Activated T-cell treated with anti-CD3 and anti-CD28 coated beads for 1 hour (primary cell): Measurements from ENCODE around the gene DYSF.
"Not testable (repeated sequence)": the region's sequence is repeated elsewhere in the genome, so short reads cannot be mapped to it uniquely, and the experiment has no call there.

ENCODE experiments used
- DNase-seq: peaks from one replicate; pipeline ENCODE4 v3.0.0-alpha.2; 2020; ENCODE audit warnings: low read depth

DYSF gene

DNA sequence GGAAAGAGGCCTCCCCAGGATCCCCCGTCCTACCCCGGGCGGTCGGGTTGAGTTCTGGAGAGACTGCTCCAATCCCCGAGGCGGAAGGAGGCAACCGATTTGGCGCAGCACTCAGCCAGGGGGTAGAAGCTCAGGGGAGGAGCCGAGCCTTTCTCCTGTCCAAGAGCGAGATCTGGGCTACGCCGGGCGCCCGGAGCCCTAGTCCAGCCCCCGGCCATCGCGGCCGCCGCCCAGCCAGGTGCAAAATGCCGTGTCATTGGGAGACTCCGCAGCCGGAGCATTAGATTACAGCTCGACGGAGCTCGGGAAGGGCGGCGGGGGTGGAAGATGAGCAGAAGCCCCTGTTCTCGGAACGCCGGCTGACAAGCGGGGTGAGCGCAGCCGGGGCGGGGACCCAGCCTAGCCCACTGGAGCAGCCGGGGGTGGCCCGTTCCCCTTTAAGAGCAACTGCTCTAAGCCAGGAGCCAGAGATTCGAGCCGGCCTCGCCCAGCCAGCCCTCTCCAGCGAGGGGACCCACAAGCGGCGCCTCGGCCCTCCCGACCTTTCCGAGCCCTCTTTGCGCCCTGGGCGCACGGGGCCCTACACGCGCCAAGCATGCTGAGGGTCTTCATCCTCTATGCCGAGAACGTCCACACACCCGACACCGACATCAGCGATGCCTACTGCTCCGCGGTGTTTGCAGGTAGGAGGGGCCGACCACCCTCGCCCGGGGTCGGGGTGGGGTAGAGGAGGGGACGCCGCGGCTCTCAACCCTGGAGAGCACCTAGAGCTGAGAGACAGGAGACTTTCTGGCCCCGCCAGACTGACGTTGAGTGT is at the start of gene DYSF:
DYSF (plus strand) TSS at position 158 of the 817 bp plus-strand sequence.
- DNase-seq = no peak

DNA sequence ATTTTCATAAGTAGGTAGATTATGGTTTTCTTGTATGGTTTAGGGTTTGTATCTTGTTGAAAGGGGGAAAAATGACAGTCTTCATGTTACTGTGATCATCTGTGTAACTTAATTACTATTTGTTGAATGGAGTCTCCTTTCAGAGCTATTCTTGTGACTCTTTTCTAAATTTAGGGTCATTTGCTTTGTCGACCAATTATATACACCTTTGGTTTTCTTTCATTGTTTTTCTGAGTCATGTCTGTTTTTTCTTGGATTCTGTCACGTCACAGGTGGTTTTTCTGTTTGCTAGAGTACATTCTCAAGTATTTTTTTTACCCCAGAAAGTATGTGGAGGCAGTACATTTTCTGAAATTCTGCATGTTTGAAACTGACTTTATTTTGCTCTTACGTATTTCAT is 43.8 kb upstream of the DYSF start:
- DNase-seq = no peak

GRCh38 chr2:71410696-71411095 is 42.7 kb upstream of the DYSF start:
- no peak for DNase-seq

GRCh38 chr2:71416866-71417265 is 36.5 kb upstream of the DYSF start:
- DNase-seq = peak; percentile 12

DNA sequence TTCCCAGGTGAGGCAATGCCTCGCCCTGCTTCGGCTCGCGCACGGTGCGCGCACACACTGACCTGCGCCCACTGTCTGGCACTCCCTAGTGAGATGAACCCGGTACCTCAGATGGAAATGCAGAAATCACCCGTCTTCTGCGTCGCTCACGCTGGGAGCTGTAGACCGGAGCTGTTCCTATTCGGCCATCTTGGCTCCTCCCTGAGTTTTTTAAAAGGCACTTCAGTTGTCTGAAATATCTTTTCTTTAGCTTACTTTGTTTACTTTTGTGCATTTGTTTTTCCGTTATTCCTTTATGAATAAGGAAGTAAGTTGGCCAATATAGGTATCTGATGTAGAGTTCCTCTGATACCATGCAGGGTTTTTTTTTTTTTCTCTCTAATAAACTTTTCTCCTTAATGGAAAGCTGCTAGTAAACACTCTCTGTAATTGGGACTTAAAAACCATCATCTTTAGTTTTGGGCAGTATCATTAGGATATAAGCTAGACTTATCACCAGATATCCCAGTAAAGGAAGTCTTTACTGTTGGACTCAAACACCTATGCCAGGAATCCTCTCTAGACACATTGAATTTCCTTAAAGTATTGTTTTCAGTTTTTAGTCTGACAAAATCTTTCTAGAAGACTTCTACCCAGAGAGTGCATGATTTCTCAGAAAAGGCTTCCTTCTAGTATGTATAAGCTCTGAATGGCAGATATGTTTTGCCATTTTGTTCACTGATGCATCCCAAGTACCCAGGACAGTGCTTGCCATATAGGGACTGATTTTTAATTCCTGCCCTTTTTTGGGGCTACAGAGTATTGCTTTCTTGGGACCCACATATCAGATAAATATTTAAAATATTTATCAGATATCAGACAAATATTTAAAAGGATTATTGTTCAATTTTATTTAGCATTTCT is 35.8 kb upstream of the DYSF start:
- DNase-seq = no peak

- DNase-seq = no peak
These were observed 34.2 kb upstream of the DYSF start for GRCh38 chr2:71419145-71419544.

- no peak for DNase-seq
These were observed 33.4 kb upstream of the DYSF start for GRCh38 chr2:71419976-71420375.

- DNase-seq = no peak
These were observed 30.6 kb upstream of the DYSF start for GRCh38 chr2:71422786-71423185.

DNA sequence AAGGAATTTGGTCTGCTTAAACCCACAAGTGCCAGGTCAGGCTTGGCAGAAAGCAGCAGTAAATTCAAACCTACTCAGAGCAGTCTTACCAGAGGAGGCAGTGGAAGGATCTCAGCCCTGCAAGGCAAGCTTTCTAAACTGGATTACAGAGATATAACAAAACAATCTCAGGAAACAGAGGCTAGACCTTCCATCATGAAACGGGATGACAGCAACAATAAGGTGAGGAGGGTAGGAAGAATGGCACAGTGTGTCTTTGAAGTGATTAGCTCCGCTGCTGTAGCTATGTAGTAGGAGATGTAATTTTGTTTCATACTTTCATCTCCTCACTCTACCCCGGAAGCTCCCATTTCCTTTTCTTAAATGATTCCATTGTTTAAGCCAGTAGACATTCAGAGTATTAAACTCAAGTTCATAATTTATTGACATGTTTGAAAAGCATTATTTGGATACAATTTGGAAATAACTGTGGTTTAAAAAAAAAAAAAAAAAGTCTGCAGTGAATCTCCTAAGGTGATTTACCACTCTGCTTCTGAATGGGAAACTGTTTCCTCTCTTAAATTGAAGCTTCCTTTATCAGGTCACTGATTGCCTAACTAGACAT is 29.4 kb upstream of the DYSF start:
- no peak for DNase-seq

GRCh38 chr2:71426721-71427120 is 26.6 kb upstream of the DYSF start:
- DNase-seq = no peak

DNA sequence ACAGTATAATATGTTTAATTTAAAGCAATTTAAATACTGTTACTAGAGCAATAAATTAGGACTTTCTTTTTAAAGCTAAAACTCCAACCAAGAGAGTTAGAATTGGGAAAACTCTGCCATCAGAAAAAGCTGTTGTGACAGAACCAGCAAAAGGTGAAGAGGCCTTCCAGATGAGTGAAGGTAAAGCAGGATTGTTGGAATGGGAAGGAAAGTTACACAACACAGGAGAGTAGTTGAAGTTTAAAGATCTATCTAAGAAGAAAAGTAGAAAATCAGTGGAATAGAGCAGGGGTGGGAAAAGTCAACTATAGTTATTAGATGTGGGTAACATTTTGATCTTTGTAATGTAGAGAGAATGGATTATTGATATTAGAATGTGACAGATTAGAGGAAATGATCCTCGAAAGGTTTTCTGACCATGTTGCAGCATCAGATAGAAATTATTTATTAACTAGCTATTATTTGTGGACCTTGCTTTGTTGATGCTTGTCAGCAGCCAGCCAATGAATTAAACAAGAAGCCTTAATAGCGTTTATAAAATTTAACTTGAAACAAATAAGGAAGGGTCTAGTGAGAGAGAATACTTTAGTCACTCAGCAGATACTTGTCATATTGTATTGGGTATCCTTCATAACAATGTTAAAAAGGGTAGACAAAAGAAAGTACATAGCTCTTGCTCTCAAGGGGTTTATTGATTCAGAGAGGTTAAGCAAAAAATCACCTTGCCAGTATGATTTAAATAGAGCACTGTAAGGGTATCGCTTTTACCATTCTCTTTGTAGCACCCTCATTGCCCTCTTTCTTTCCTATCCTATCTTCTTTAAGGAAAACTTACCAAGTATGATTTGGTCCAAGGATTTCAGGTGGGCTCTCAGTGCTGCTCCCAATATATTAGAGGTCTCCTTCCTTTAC is 24.6 kb upstream of the DYSF start:
- no peak for DNase-seq

- not testable (repeated sequence) for DNase-seq
These were observed 8.2 kb upstream of the DYSF start for GRCh38 chr2:71445142-71445541.

GRCh38 chr2:71446505-71446904 is 6.9 kb upstream of the DYSF start:
- DNase-seq = no peak

- no peak for DNase-seq
These were observed 4.0 kb upstream of the DYSF start for GRCh38 chr2:71449343-71449742.

GRCh38 chr2:71451705-71452104 is 1.7 kb upstream of the DYSF start:
- DNase-seq = no peak

GRCh38 chr2:71452565-71452964 is 796 bp upstream of the DYSF start:
- no peak for DNase-seq

GRCh38 chr2:71454221-71455010 is 1.1 kb downstream of the DYSF start:
- no peak for DNase-seq

- DNase-seq = no peak
These were observed 1.8 kb downstream of the DYSF start for GRCh38 chr2:71455011-71455740.

GRCh38 chr2:71455741-71456569 is 2.6 kb downstream of the DYSF start:
- DNase-seq = no peak
